ENCODE results near the gene ITGA1.

ITGA1 gene

GRCh38 chr5:52885614-52886013 is 97.9 kb downstream of the ITGA1 start:
- TF ChIP-seq, protein P1, sequence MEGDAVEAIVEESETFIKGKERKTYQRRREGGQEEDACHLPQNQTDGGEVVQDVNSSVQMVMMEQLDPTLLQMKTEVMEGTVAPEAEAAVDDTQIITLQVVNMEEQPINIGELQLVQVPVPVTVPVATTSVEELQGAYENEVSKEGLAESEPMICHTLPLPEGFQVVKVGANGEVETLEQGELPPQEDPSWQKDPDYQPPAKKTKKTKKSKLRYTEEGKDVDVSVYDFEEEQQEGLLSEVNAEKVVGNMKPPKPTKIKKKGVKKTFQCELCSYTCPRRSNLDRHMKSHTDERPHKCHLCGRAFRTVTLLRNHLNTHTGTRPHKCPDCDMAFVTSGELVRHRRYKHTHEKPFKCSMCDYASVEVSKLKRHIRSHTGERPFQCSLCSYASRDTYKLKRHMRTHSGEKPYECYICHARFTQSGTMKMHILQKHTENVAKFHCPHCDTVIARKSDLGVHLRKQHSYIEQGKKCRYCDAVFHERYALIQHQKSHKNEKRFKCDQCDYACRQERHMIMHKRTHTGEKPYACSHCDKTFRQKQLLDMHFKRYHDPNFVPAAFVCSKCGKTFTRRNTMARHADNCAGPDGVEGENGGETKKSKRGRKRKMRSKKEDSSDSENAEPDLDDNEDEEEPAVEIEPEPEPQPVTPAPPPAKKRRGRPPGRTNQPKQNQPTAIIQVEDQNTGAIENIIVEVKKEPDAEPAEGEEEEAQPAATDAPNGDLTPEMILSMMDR (conservative IDR thresholded peaks at IDR 0.05) = no peak
- TF ChIP-seq ZFX (IDR thresholded peaks at IDR 0.05) = no peak
- no peak overlapping the region for H3K27ac ChIP-seq

DNA sequence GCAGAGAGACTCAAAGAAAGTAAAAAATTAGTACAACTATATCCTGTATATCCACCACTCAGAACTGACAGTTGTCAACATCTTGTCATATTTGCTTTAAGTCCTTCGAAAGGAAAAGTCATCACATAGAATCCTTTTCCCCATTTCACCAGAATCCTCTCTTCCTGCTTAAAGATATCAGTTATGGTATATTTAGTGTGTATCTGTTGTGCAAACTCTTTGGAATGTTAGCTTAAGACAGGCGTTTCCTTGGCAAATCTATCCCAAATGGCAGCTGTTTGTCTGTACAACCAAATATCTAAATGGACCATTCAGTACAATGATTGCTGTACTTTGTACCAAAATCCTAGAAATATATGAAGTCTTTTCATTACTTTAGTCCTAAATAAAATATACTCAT is 98.5 kb downstream of the ITGA1 start:
- H3K27ac ChIP-seq = no peak overlapping the region
- TF ChIP-seq, protein P1 (conservative IDR thresholded peaks at IDR 0.05) = no peak
- TF ChIP-seq ZFX (IDR thresholded peaks at IDR 0.05) = no peak

GRCh38 chr5:52887066-52887465 is 99.3 kb downstream of the ITGA1 start:
- no peak for TF ChIP-seq ZFX (IDR thresholded peaks at IDR 0.05)
- TF ChIP-seq, protein P1 (conservative IDR thresholded peaks at IDR 0.05) = no peak

GRCh38 chr5:52888363-52888762 is 100.6 kb downstream of the ITGA1 start:
- no peak for TF ChIP-seq ZFX (IDR thresholded peaks at IDR 0.05)
- TF ChIP-seq, protein P1 (conservative IDR thresholded peaks at IDR 0.05) = no peak
- no peak overlapping the region for H3K27ac ChIP-seq

More at GRCh38 chr5:52887066-52887465, 99.3 kb downstream of the ITGA1 start:
- H3K27ac ChIP-seq = no peak overlapping the region

DNA sequence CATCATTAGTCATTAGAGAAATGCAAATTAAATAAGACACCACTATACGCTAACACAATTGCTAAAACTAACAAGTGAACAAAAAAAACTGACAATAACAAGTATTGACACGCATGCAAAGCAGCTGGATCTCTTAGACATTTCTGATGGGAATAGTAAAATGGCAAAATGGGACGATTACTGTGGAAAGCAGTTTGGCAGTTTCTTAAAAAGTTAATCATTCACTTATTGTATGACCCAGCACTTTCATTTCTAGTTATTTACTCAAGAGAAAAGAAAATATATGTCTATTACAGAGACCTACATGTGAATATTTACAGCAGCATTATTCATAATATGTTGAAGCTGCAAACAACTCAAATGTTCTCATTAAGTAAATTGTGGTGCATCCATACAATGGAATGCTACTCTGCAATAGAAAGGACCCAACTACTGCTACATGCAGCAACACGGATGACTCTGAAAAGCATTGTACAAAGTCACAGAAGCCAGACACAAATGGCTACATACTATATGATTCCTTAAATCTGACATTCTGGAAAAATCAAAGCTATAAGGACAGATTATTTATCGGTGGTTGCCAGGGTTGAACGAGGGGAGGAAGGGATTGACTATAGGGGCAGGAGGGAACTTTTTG is 104.6 kb downstream of the ITGA1 start:
- H3K27ac ChIP-seq = no peak overlapping the region
- TF ChIP-seq, protein P1 (conservative IDR thresholded peaks at IDR 0.05) = no peak
- TF ChIP-seq ZFX (IDR thresholded peaks at IDR 0.05) = no peak

- no peak overlapping the region for H3K27ac ChIP-seq
- TF ChIP-seq ZFX (IDR thresholded peaks at IDR 0.05) = no peak
- TF ChIP-seq, protein P1 (conservative IDR thresholded peaks at IDR 0.05) = no peak
These were observed 105.4 kb downstream of the ITGA1 start for GRCh38 chr5:52893105-52893504.

DNA sequence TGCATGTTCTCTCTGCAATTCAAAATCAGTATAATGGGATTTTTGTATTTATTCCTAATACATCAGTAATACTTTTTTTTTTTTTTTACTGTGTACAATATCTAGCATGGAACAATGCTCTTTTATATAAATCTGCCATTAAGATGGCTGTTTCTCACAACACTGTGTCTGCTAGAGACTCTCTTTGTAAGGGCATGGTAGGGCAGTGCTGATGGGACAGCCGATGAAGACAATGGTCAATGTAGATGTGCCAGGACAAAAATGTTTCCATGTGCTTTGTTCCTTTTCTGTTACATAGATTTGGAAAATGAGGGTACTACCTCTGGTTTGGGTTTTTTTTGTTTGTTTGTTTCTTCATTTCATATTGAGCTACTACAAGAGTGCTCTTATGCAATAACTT is 106.1 kb downstream of the ITGA1 start:
- TF ChIP-seq ZFX (IDR thresholded peaks at IDR 0.05) = no peak
- TF ChIP-seq, protein P1 (conservative IDR thresholded peaks at IDR 0.05) = no peak
- H3K27ac ChIP-seq = no peak overlapping the region
